HFFc6 (cell line): ENCODE results near the gene MRPL22. TPM values are rescaled to one million over a fixed set of nuclear protein-coding genes. Genes with fewer than 3 reads are reported as not detected.

Experiments
- DNase-seq: peaks from one replicate; pipeline ENCODE4 v3.0.0-alpha.2; 2018
- H3K27ac Mint-ChIP-seq: 2 replicates; pipeline ENCODE4 v1.8.0; 2020; ENCODE audit warnings: mild to moderate bottlenecking, mixed read lengths
- H3K27me3 Mint-ChIP-seq: 2 replicates; pipeline ENCODE4 v1.8.0; 2021; ENCODE audit warnings: mild to moderate bottlenecking, moderate library complexity, mixed read lengths; ENCODE audit not compliant: insufficient read depth
- H3K36me3 Mint-ChIP-seq: 2 replicates; pipeline ENCODE4 v1.8.0; 2021; ENCODE audit warnings: low read depth, mixed read lengths
- H3K4me1 Mint-ChIP-seq: 2 replicates; pipeline ENCODE4 v1.8.0; 2020; ENCODE audit warnings: low read depth, mixed read lengths
- H3K4me3 Mint-ChIP-seq: 2 replicates; pipeline ENCODE4 v1.8.0; 2020; ENCODE audit warnings: mild to moderate bottlenecking, moderate library complexity, mixed read lengths
- H3K9me3 Mint-ChIP-seq: 2 replicates; pipeline ENCODE4 v1.8.0; 2020; ENCODE audit warnings: mild to moderate bottlenecking, mixed read lengths
- long read RNA-seq: library from polyadenylated mRNA; unstranded; transcript quantifications from one replicate; pipeline ENCODE4 v2.0.0, GENCODE V29; 2019
- total RNA-seq, 6 experiments: library from RNA; stranded (reverse); fragmentation: NEBNext Ultra II Directional; extraction: Animal tissue kit (Norgen Biotek cat#: 25700); gene quantifications; 2 replicates in 1 of 6; 3 replicates in 5 of 6; pipeline ENCODE4 v1.2.3, GENCODE V29; 2021
- TF ChIP-seq, protein P1 (sequence below): fragments of 200-600 bp; sonication (generic); IDR thresholded peaks from 2 replicates; pipeline ENCODE4 v1.5.0; 2021; ENCODE audit warnings: antibody characterized with exemption, mild to moderate bottlenecking

MRPL22 gene
- total RNA-seq = 10 to 100 TPM; 44.1 to 60.9 (median 57.7) TPM
- long read RNA-seq, transcript MRPL22-207 (7 exons, 3,176 nt) = major isoform, 35 of 42 reads
- long read RNA-seq, partial matches to known transcripts = 0 of 42 reads
- long read RNA-seq, other reads (novel, unspliced or antisense) = 1 of 42 reads

DNA sequence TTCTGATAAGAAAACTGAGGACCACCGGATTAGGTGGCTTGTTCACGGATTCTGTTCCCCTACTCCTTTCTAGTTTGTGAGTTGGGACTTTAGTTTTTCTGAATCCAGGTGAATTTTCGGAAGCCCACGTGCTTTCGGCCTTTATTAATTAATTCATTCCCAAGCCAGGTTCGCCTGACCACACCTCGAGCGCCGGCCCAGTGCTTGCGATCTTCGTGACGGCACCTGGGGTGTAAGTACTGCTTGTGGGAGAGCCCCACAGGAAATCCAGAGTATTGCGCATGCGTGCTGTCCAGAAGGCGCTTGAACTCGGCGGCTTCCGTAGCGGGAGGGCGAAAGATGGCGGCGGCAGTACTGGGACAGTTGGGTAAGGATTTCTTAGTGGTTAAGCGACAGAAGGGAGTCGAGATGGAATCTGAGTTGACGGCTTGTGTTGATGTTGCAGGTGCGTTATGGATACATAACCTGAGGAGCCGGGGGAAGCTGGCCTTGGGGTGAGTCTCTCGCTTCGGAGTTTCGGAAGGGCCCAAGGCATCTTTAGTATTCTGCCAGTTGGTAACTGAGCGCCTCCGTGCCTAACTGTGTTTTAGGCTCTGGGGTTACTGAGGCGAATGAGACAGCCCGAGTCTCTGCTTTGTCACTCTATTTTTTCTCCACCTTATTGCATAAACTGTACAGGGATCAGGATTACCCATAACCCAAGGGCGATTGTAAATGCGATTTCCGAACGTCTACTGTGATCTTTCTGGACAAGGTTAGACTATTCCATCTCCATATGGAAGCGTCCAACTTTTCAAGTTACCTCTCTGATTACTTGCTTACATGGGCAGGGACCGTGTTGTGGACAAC is at the start of gene MRPL22:
Gene MRPL22, plus strand, starts transcription at position 302 of the 849 bp plus-strand sequence. Its CDS starts 38 bp downstream, at position 340.
- H3K9me3 Mint-ChIP-seq = no peaks in the 10 kb centered on the region
- H3K36me3 Mint-ChIP-seq = no peaks in the 10 kb centered on the region
- peak; percentile 91 for DNase-seq
- peak within 1 kb of the TSS; percentile 99 for H3K4me3 Mint-ChIP-seq
- H3K27me3 Mint-ChIP-seq = no peaks in the 10 kb centered on the region; the same call in 1 of the 2 replicates
- TF ChIP-seq, protein P1, sequence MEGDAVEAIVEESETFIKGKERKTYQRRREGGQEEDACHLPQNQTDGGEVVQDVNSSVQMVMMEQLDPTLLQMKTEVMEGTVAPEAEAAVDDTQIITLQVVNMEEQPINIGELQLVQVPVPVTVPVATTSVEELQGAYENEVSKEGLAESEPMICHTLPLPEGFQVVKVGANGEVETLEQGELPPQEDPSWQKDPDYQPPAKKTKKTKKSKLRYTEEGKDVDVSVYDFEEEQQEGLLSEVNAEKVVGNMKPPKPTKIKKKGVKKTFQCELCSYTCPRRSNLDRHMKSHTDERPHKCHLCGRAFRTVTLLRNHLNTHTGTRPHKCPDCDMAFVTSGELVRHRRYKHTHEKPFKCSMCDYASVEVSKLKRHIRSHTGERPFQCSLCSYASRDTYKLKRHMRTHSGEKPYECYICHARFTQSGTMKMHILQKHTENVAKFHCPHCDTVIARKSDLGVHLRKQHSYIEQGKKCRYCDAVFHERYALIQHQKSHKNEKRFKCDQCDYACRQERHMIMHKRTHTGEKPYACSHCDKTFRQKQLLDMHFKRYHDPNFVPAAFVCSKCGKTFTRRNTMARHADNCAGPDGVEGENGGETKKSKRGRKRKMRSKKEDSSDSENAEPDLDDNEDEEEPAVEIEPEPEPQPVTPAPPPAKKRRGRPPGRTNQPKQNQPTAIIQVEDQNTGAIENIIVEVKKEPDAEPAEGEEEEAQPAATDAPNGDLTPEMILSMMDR = peak; percentile 54; the same call in 1 of the 2 replicates
- H3K4me1 Mint-ChIP-seq = peaks cover 34% of the 10 kb centered on the region
- peak within 1 kb of the TSS; percentile 93 for H3K27ac Mint-ChIP-seq

DNA sequence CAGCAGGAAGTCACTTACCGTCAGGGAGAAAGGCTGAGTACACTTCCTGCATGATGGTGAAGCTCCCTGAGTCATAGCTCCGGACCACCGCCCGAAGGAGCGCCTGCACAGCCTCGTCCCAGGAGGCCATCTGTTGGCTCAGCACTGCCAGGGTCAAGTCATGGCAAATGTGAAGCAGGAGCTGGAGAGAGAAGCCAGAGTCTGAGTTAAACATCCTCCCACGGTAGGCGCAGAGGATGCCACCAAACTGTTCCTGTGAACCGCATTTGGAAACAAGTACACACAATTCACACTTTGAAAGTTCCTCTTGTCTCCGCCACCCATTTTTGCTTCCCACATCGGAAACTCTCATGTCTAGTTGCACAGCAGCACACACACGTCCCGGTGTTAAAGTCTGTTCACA is 48.5 kb upstream of the MRPL22 start:
- H3K36me3 Mint-ChIP-seq = peaks cover 44% of the 10 kb centered on the region
- no peak for DNase-seq

DNA sequence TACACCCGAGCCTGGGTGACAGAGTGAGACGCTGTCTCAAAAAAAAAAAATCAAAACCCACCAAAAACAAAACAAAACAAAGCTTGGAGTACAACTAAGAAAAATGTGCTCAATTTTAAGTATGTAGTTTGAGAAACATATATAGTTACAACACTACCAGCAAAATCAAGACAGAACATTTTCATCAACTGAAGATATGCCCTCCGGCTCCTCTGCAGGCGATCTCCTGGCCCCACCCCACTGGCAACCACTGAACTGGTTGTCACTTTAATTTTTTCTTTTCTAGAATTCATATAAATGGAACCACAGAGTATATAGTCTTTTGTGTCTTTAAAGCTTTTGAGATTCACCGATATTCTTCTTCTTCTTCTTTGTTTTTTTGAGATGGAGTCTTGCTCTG is 47.5 kb upstream of the MRPL22 start:
- Mint-ChIP-seq H3K36me3 (peaks cover 34% of the 10 kb centered on the region), H3K9me3 (no peaks in the 10 kb centered on the region)

More for the DNA sequence above, 48.5 kb upstream of the MRPL22 start:
- H3K27ac Mint-ChIP-seq = no peak overlapping the region
- H3K4me1 Mint-ChIP-seq = no peaks in the 10 kb centered on the region
- TF ChIP-seq, protein P1 = no peak
- no peaks in the 10 kb centered on the region; the same call in none of the 2 replicates for H3K27me3 Mint-ChIP-seq
- H3K4me3 Mint-ChIP-seq = no peak overlapping the region
- H3K9me3 Mint-ChIP-seq = no peaks in the 10 kb centered on the region; the same call in 1 of the 2 replicates

DNA sequence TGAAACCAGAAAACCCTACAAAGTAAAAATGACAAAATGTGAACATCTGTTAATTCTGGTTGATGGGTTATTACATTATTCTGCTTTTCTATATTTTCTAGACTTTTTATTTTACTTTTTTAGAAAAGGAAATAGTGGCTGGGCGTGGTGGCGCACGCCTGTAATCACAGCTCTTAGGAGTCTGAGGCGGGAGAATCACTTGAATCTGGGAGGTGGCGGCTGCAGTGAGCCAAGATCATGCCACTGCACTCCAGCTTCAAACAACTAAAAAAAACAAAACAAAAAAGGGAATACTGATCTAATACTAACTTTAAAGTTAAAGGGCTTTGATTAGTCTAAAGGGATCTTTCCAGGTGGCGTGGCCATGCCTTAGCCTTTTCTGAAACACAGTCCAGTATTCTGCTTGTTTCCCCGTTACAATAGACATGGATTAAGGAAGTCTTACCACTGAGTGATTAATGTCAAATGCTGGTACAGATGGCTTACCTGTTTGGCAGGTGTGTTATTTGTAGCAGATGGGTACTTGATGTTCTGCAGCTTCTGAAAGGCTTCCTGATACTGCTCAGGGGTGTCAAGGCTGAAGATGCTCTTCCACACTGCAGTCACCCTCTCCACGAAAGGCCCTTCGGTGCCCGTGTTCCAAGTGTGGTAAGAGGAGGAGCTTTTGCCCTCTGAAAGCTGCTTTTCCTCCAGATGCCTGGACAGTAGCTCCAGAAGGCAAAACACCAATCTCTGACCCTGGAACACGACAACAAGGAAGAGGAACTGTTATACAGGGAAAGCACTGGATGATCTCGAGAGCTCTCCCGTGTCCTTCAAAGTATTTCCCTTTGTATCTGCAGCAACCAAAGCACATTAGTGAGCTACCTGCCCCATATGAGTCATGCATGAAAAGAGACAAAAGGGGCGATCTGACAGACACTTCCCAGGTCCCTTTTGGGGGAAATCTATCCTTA is 45.0 kb upstream of the MRPL22 start:
- peaks cover 18% of the 10 kb centered on the region for H3K36me3 Mint-ChIP-seq
- DNase-seq = no peak
- H3K9me3 Mint-ChIP-seq = no peaks in the 10 kb centered on the region
- TF ChIP-seq, protein P1 = no peak
- H3K4me3 Mint-ChIP-seq = no peak overlapping the region
- H3K4me1 Mint-ChIP-seq = peaks cover 9% of the 10 kb centered on the region; the same call in 1 of the 2 replicates
- no peaks in the 10 kb centered on the region; the same call in none of the 2 replicates for H3K27me3 Mint-ChIP-seq
- H3K27ac Mint-ChIP-seq = no peak overlapping the region

More for the DNA sequence above, 47.5 kb upstream of the MRPL22 start:
- H3K4me3 Mint-ChIP-seq = no peak overlapping the region
- no peak overlapping the region for H3K27ac Mint-ChIP-seq
- DNase-seq = no peak
- no peaks in the 10 kb centered on the region for H3K4me1 Mint-ChIP-seq
- TF ChIP-seq, protein P1 = no peak
- H3K27me3 Mint-ChIP-seq = no peaks in the 10 kb centered on the region; the same call in none of the 2 replicates

DNA sequence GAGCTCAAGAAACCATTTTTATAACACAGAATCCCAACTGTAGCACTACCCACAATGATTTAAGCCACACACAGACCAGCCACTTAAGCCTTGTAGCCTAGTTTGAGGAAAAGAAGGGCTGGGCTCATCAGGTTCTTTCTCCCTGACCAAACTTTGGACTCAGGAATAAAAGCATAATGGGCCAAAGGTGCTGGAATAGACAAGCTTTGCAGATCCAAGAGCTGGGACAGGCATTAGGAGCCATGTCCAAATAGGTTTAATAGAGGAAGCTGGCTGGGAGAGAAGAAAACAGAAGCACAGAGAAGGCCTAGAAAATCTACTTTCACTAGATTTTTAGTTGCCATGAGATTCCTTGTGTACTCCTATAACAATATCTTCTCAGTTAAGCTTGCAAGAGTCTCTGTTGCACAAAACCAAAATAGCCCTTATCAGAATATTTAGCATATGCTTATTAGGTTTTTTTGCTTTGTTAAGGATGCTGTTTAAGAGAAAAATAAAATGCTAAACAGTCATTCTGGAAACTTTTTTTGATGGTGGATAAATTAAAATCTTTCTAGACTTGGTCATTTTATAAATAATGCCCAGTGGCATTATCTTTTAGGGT is 44.2 kb upstream of the MRPL22 start:
- Mint-ChIP-seq H3K27me3 (no peaks in the 10 kb centered on the region; the same call in none of the 2 replicates), H3K27ac (no peak overlapping the region), H3K4me3 (no peak overlapping the region), H3K9me3 (no peaks in the 10 kb centered on the region), H3K36me3 (peaks cover 13% of the 10 kb centered on the region), H3K4me1 (peaks cover 9% of the 10 kb centered on the region; the same call in 1 of the 2 replicates)
- no peak for DNase-seq
- TF ChIP-seq, protein P1 = no peak
